ENCODE data around the gene NPPC. TPM values are rescaled to one million over a fixed set of nuclear protein-coding genes. Genes with fewer than 3 reads are reported as not detected.
A peak's percentile ranks its signal among the peaks of the same experiment; 100 is the strongest.

Gene NPPC
- total RNA-seq, 4 donors from 2014 or later: not detected

DNA sequence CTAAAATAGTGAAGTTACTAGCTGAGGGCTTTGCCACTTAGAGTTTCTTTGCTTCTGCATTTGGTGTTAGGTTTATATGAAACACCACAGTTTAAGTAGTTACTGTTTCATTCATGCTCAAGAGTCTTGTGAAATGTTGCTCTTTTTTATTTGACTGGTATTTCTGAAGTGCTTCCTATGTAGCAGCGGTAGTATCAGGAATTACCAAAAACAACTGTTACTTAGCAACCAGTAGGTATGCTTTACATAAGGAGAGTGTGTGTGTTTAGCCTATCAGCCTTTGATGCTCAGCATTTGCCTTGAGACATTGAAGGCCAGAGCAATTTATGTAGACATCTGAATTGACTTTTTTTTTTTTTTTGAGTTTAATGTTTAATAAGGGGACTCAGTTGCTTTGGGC, 38.9 kb upstream of the NPPC start:
- Histone ChIP-seq H3K27ac (no peak overlapping the region), H3K36me3 (no peaks in the 10 kb centered on the region), H3K9me3 (no peaks in the 10 kb centered on the region), H3K27me3 (no peaks in the 10 kb centered on the region), H3K4me3 (no peak overlapping the region), H3K4me1 (peaks cover 23 to 28% of the 10 kb centered on the region in 2 donors)
- ATAC-seq (no peak), DNase-seq (no peak)
- TF ChIP-seq, protein P1, sequence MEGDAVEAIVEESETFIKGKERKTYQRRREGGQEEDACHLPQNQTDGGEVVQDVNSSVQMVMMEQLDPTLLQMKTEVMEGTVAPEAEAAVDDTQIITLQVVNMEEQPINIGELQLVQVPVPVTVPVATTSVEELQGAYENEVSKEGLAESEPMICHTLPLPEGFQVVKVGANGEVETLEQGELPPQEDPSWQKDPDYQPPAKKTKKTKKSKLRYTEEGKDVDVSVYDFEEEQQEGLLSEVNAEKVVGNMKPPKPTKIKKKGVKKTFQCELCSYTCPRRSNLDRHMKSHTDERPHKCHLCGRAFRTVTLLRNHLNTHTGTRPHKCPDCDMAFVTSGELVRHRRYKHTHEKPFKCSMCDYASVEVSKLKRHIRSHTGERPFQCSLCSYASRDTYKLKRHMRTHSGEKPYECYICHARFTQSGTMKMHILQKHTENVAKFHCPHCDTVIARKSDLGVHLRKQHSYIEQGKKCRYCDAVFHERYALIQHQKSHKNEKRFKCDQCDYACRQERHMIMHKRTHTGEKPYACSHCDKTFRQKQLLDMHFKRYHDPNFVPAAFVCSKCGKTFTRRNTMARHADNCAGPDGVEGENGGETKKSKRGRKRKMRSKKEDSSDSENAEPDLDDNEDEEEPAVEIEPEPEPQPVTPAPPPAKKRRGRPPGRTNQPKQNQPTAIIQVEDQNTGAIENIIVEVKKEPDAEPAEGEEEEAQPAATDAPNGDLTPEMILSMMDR (IDR thresholded peaks at IDR 0.05 in 4 of 5, conservative IDR thresholded peaks at IDR 0.05 in 1 of 5): no peak
- TF ChIP-seq POLR2A (IDR thresholded peaks at IDR 0.05): no peak
- intact Hi-C loops (cut with DNase I; ENCODE audit: low total_unique reads): no loop called here
- in situ Hi-C loops (cut with MboI; ENCODE audit: low sequenced_read_pairs in 4 of 4): no loop called here

GRCh38 chr2:231961349-231962166, 35.4 kb upstream of the NPPC start, which contains the start of gene DIS3L2:
DIS3L2 (plus strand) TSS chr2:231961713; CDS start chr2:232014928, 53,215 bp downstream.
- peak; percentile 96 to 97 for ATAC-seq
- Histone ChIP-seq H3K36me3 (no peaks in the 10 kb centered on the region), H3K9me3 (no peaks in the 10 kb centered on the region), H3K27me3 (no peaks in the 10 kb centered on the region), H3K27ac (peak within 1 kb of the TSS; percentile 76 to 91 (median 86)), H3K4me3 (peak within 1 kb of the TSS; percentile 77 to 93 (median 92)), H3K4me1 (peaks cover 23 to 28% of the 10 kb centered on the region in 2 donors)
- peak; percentile 52 to 67 for DNase-seq
- peak; percentile 40 to 59 for TF ChIP-seq POLR2A (IDR thresholded peaks at IDR 0.05)
- TF ChIP-seq, protein P1 (IDR thresholded peaks at IDR 0.05 in 4 of 5, conservative IDR thresholded peaks at IDR 0.05 in 1 of 5): peak in 1 of 5 experiments; percentile 6
- in situ Hi-C loops (cut with MboI; ENCODE audit: low sequenced_read_pairs in 4 of 4) (no loop called here), intact Hi-C loops (cut with DNase I; ENCODE audit: low total_unique reads) (loop anchor here (2.0 kb wide), 1 partner anchor 175 kb away; the partner anchor contains the start of gene COPS7B)

DNA sequence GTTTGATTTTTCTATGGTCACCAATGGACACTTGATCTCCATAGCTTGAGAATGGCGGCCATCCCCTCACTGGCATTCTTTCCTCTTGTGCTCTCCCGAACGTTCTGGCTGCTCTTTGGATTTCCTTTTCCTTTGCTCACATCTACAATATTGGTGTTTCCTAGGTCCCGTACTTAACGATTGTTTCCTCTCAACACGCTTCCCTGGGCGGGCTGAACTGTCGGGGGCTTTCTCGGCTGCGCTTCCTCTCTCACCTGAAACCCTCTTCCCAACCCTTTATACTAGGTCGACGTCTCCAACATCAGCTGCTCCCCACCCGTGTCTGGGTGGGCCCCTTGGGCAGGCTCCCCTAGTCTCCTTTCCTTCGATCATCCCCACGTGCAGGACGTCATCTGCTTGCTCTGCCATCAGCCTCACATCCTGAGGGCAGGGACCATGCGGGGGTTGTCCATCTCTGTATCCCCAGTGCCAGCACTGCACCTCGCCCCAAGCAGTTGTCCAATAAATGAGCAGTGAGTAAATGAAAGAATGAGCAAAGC, 34.7 kb upstream of the NPPC start:
- Histone ChIP-seq H3K4me1 (peaks cover 23 to 28% of the 10 kb centered on the region in 2 donors), H3K4me3 (peak overlapping the region; percentile 77 to 93 (median 92)), H3K36me3 (no peaks in the 10 kb centered on the region), H3K9me3 (no peaks in the 10 kb centered on the region), H3K27me3 (no peaks in the 10 kb centered on the region), H3K27ac (peak overlapping the region; percentile 76 to 91 (median 86))
- intact Hi-C loops (cut with DNase I; ENCODE audit: low total_unique reads): loop anchor here (2.0 kb wide), 1 partner anchor 174 kb away; the partner anchor contains the start of gene COPS7B
- ATAC-seq (peak in 1 of 2 donors; percentile 31), DNase-seq (no peak)
- in situ Hi-C loops (cut with MboI; ENCODE audit: low sequenced_read_pairs in 4 of 4): no loop called here
- no peak for TF ChIP-seq POLR2A (IDR thresholded peaks at IDR 0.05)

GRCh38 chr2:231957913-231958763, 31.9 kb upstream of the NPPC start:
- H3K4me1 ChIP-seq: peaks cover 14 to 17% of the 10 kb centered on the region in 2 donors
- no peak overlapping the region for H3K4me3 ChIP-seq
- no peaks in the 10 kb centered on the region for H3K9me3 ChIP-seq
- ATAC-seq: no peak
- in situ Hi-C loops (cut with MboI; ENCODE audit: low sequenced_read_pairs in 4 of 4): no loop called here
- intact Hi-C loops (cut with DNase I; ENCODE audit: low total_unique reads): no loop called here
- TF ChIP-seq POLR2A (IDR thresholded peaks at IDR 0.05): no peak
- TF ChIP-seq, protein P1 (IDR thresholded peaks at IDR 0.05 in 4 of 5, conservative IDR thresholded peaks at IDR 0.05 in 1 of 5): no peak
- no peak for DNase-seq
- no peaks in the 10 kb centered on the region for H3K27me3 ChIP-seq
- H3K36me3 ChIP-seq: no peaks in the 10 kb centered on the region
- H3K27ac ChIP-seq: no peak overlapping the region
